Jurkat, Clone E6-1 (cell line): ENCODE measurements around the gene IPO5.
"Not testable (repeated sequence)": the region's sequence is repeated elsewhere in the genome, so short reads cannot be mapped to it uniquely, and the experiment has no call there.

Source experiments
- DNase-seq: peaks from one replicate; pipeline ENCODE4 v3.0.0-alpha.2; 2011; ENCODE audit warnings: low read depth, low spot score
- H3K4me3 ChIP-seq: 2 replicates; pipeline ENCODE4 v1.5.1; 2011; ENCODE audit warnings: mild to moderate bottlenecking, low read length, control low read depth, moderate library complexity

IPO5 gene

GRCh38 chr13:97946951-97947588, 6.4 kb upstream of the IPO5 start:
- no peak overlapping the region for H3K4me3 ChIP-seq
- no peak for DNase-seq

GRCh38 chr13:97948041-97948440, 5.4 kb upstream of the IPO5 start:
- DNase-seq, result no peak
- no peak overlapping the region for H3K4me3 ChIP-seq

GRCh38 chr13:97949316-97949715, 4.2 kb upstream of the IPO5 start:
- H3K4me3 ChIP-seq, DNase-seq: not testable (repeated sequence)

GRCh38 chr13:97951376-97951775, 2.1 kb upstream of the IPO5 start:
- no peak for DNase-seq
- no peak overlapping the region for H3K4me3 ChIP-seq

- H3K4me3 ChIP-seq, DNase-seq: not testable (repeated sequence)
These were observed 644 bp upstream of the IPO5 start for GRCh38 chr13:97952831-97953230.

GRCh38 chr13:97961340-97961739, 7.9 kb downstream of the IPO5 start:
- no peak for DNase-seq
- H3K4me3 ChIP-seq, result no peak overlapping the region

- no peak for DNase-seq
- no peak overlapping the region for H3K4me3 ChIP-seq
These were observed 9.4 kb downstream of the IPO5 start for GRCh38 chr13:97962887-97963286.

GRCh38 chr13:97967226-97967625, 13.8 kb downstream of the IPO5 start:
- DNase-seq, result no peak
- no peak overlapping the region for H3K4me3 ChIP-seq

- no peak overlapping the region for H3K4me3 ChIP-seq
- no peak for DNase-seq
These were observed 14.5 kb downstream of the IPO5 start for GRCh38 chr13:97967948-97968347.

GRCh38 chr13:97971519-97971918, 18.0 kb downstream of the IPO5 start:
- DNase-seq, result no peak

GRCh38 chr13:97974773-97975172, 21.3 kb downstream of the IPO5 start:
- no peak for DNase-seq
- no peak overlapping the region for H3K4me3 ChIP-seq

More at GRCh38 chr13:97971519-97971918, 18.0 kb downstream of the IPO5 start:
- H3K4me3 ChIP-seq, result no peak overlapping the region

GRCh38 chr13:97975280-97975847, 21.9 kb downstream of the IPO5 start:
- no peak for DNase-seq
- peak overlapping the region; percentile 56 for H3K4me3 ChIP-seq

GRCh38 chr13:97975848-97976609, 22.6 kb downstream of the IPO5 start:
- peak overlapping the region; percentile 91 for H3K4me3 ChIP-seq
- DNase-seq, result peak; percentile 66

- DNase-seq, result no peak
- peak overlapping the region; percentile 91 for H3K4me3 ChIP-seq
These were observed 23.4 kb downstream of the IPO5 start for GRCh38 chr13:97976610-97977521.

GRCh38 chr13:97977982-97978381, 24.5 kb downstream of the IPO5 start:
- peak overlapping the region; percentile 91 for H3K4me3 ChIP-seq
- no peak for DNase-seq

- H3K4me3 ChIP-seq, result no peak overlapping the region
- no peak for DNase-seq
These were observed 25.2 kb downstream of the IPO5 start for GRCh38 chr13:97978651-97979050.

GRCh38 chr13:97979051-97979450, 25.6 kb downstream of the IPO5 start:
- H3K4me3 ChIP-seq, result no peak overlapping the region
- DNase-seq, result no peak

GRCh38 chr13:97979556-97979955, 26.1 kb downstream of the IPO5 start:
- no peak overlapping the region for H3K4me3 ChIP-seq
- DNase-seq, result no peak

GRCh38 chr13:97982286-97982685, 28.8 kb downstream of the IPO5 start:
- no peak overlapping the region for H3K4me3 ChIP-seq
- no peak for DNase-seq
